Measurements from ENCODE around the gene LRRC57.

DNA sequence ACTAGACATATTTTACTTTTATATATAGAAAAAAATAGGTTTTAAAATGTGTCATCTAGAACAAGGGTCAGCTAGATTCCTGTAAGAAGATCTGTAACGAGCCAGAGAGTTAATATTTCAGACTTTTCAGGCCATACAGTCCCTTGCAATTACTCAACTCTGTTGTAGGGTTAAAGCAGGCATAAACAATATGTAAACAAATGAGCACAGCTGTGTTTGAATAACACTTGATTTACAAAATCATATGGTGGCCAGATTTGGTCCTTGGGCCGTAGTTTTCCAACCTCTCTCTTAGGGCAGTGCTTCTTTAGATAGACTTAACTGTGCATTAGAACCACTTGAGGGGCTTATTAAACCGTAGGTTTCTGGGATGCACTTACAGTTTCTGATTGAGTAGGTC lies 19.6 kb downstream of the LRRC57 start:
- no peak for TF ChIP-seq TAF1 (IDR thresholded peaks at IDR 0.05; ENCODE audit: low read depth)
- TF ChIP-seq TEAD4 (IDR thresholded peaks at IDR 0.05): no peak
- TF ChIP-seq EP300 (IDR thresholded peaks at IDR 0.05; ENCODE audit: borderline replicate concordance): no peak
- no peak for TF ChIP-seq FOXM1 (IDR thresholded peaks at IDR 0.05; ENCODE audit: borderline replicate concordance, low read depth)
- TF ChIP-seq CEBPB (IDR thresholded peaks at IDR 0.05): no peak
- TF ChIP-seq, protein P1, sequence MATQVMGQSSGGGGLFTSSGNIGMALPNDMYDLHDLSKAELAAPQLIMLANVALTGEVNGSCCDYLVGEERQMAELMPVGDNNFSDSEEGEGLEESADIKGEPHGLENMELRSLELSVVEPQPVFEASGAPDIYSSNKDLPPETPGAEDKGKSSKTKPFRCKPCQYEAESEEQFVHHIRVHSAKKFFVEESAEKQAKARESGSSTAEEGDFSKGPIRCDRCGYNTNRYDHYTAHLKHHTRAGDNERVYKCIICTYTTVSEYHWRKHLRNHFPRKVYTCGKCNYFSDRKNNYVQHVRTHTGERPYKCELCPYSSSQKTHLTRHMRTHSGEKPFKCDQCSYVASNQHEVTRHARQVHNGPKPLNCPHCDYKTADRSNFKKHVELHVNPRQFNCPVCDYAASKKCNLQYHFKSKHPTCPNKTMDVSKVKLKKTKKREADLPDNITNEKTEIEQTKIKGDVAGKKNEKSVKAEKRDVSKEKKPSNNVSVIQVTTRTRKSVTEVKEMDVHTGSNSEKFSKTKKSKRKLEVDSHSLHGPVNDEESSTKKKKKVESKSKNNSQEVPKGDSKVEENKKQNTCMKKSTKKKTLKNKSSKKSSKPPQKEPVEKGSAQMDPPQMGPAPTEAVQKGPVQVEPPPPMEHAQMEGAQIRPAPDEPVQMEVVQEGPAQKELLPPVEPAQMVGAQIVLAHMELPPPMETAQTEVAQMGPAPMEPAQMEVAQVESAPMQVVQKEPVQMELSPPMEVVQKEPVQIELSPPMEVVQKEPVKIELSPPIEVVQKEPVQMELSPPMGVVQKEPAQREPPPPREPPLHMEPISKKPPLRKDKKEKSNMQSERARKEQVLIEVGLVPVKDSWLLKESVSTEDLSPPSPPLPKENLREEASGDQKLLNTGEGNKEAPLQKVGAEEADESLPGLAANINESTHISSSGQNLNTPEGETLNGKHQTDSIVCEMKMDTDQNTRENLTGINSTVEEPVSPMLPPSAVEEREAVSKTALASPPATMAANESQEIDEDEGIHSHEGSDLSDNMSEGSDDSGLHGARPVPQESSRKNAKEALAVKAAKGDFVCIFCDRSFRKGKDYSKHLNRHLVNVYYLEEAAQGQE (IDR thresholded peaks at IDR 0.05; ENCODE audit: low read depth): no peak

Data from Ishikawa (cell line).